HCT116 (cell line): ENCODE data around the gene SSUH2. TPM values are rescaled to one million over a fixed set of nuclear protein-coding genes. Genes with fewer than 3 reads are reported as not detected.

Source experiments
- ATAC-seq: fragments of 200-7000 bp; cut with Tn5 transposase; 2 replicates; pipeline ENCODE4 v1.9.1; 2020; ENCODE audit warnings: mild to moderate bottlenecking, moderate library complexity
- BruUV-seq: library from RNA; stranded (reverse); fragments of 400-500 nt; replicated peaks from 2 replicates; lab custom pipeline; 2021; lab: Mats Ljungman, UMichigan
- CTCF ChIA-PET: fragments of 300-600 bp; sonication (Branson Sonifier 250); formaldehyde crosslinking; loops from one replicate; lab custom pipeline; 2021; ENCODE audit warnings: antibody characterized with exemption; lab: Charles Lee
- POLR2A ChIA-PET: fragments of 300-600, 350-600 bp; sonication (Branson Sonifier 250); formaldehyde crosslinking; loops from one replicate; lab custom pipeline; 2021; ENCODE audit warnings: antibody characterized with exemption; lab: Charles Lee
- RAD21 ChIA-PET, 2 experiments: fragments of 300-600 bp; sonication (Branson Sonifier 250); formaldehyde crosslinking; loops; one replicate each; lab custom pipeline; 2023; ENCODE audit warnings: low total read pairs in 2 of 2; ENCODE audit not compliant: uncharacterized antibody in 2 of 2, unreplicated experiment in 2 of 2, low non-redundant PET in 1 of 2; lab: Charles Lee
- DNase-seq: peaks from one replicate; pipeline ENCODE4 v3.0.0-alpha.2; 2010; ENCODE audit warnings: low read depth, low spot score
- H2AFZ ChIP-seq: fragments of 200-600 bp; shearing (Covaris generic), sonication (generic); 2 replicates; pipeline ENCODE4 v1.6.1; 2017; ENCODE audit warnings: low read depth, mixed run types, mixed read lengths, antibody characterized with exemption, low read length; ENCODE audit not compliant: poor library complexity, severe bottlenecking
- H3K27ac ChIP-seq: 2 replicates; pipeline ENCODE4 v1.5.1; 2012; ENCODE audit warnings: low read depth, low read length
- H3K27me3 ChIP-seq: fragments of 200-600 bp; sonication (generic); 2 replicates; pipeline ENCODE4 v1.6.1; 2016; ENCODE audit warnings: mixed run types, low read length, mixed read lengths; ENCODE audit not compliant: insufficient read depth
- H3K36me3 ChIP-seq, 2 experiments: fragments of 200-500 bp in 1 of 2; fragments of 200-600 bp in 1 of 2; sonication (Bioruptor generic) in 1 of 2; sonication (generic) in 1 of 2; 2 replicates each; pipeline versions ENCODE4 v1.5.1 to v1.6.1; 2014 to 2016; ENCODE audit warnings: low read length in 2 of 2, inconsistent platforms in 1 of 2, mixed read lengths in 1 of 2, mixed run types in 1 of 2; ENCODE audit not compliant: insufficient read depth in 2 of 2, control insufficient read depth in 1 of 2
- H3K4me1 ChIP-seq, 2 experiments: fragments of 200-600 bp in 1 of 2; sonication (generic) in 1 of 2; 2 replicates each; pipeline versions ENCODE4 v1.5.1 to v1.6.1; 2012 to 2017; ENCODE audit warnings: low read length in 2 of 2, inconsistent platforms in 1 of 2, mild to moderate bottlenecking in 1 of 2, mixed read lengths in 1 of 2, mixed run types in 1 of 2, moderate library complexity in 1 of 2; ENCODE audit not compliant: insufficient read depth in 2 of 2, control insufficient read depth in 1 of 2
- H3K4me2 ChIP-seq: fragments of 200-600 bp; sonication (generic); 2 replicates; pipeline ENCODE4 v1.6.1; 2017; ENCODE audit warnings: mixed run types, low read length, mixed read lengths
- H3K4me3 ChIP-seq, 2 experiments: fragments of 200-600 bp in 1 of 2; sonication (generic) in 1 of 2; replicated peaks in 1 of 2; 2 replicates each; pipeline ENCODE4 v1.5.1; 2011 to 2016; ENCODE audit warnings: low read length in 2 of 2, control low read depth in 1 of 2, low read depth in 1 of 2, mild to moderate bottlenecking in 1 of 2, mixed read lengths in 1 of 2, mixed run types in 1 of 2
- H3K79me2 ChIP-seq: fragments of 200-600 bp; sonication (generic); 2 replicates; pipeline ENCODE4 v1.6.1; 2017; ENCODE audit warnings: mild to moderate bottlenecking, mixed run types, low read length, moderate library complexity, mixed read lengths; ENCODE audit not compliant: insufficient read depth
- H3K9ac ChIP-seq: fragments of 200-600 bp; sonication (generic); 2 replicates; pipeline ENCODE4 v1.6.1; 2016; ENCODE audit warnings: low read length, mixed read lengths
- H3K9me2 ChIP-seq: fragments of 200-600 bp; sonication (generic), shearing (Covaris generic); 2 replicates; pipeline ENCODE4 v1.6.1; 2017; ENCODE audit warnings: mixed run types, mild to moderate bottlenecking, moderate library complexity; ENCODE audit not compliant: insufficient read depth
- H3K9me3 ChIP-seq, 2 experiments: fragments of 200-500 bp in 1 of 2; fragments of 200-600 bp in 1 of 2; sonication (Bioruptor generic) in 1 of 2; sonication (generic) in 1 of 2; 2 replicates each; pipeline ENCODE4 v1.6.1; 2014 to 2017; ENCODE audit warnings: low read length in 2 of 2, mixed read lengths in 2 of 2, inconsistent platforms in 1 of 2, low read depth in 1 of 2, mild to moderate bottlenecking in 1 of 2, mixed run types in 1 of 2, moderate library complexity in 1 of 2; ENCODE audit not compliant: control insufficient read depth in 1 of 2, insufficient read depth in 1 of 2
- H4K20me1 ChIP-seq: fragments of 200-600 bp; sonication (generic), shearing (Covaris generic); 2 replicates; pipeline ENCODE4 v1.6.1; 2017; ENCODE audit warnings: mixed run types, mild to moderate bottlenecking, moderate library complexity; ENCODE audit not compliant: insufficient read depth
- CBX3 ChIP-seq: IDR thresholded peaks from 2 replicates; pipeline ENCODE4 v1.6.1; 2012; ENCODE audit warnings: low read depth
- CEBPB ChIP-seq: IDR thresholded peaks from 2 replicates; pipeline ENCODE4 v1.6.1; 2012; ENCODE audit warnings: low read depth
- EGR1 ChIP-seq: IDR thresholded peaks from 2 replicates; pipeline ENCODE4 v1.6.1; 2012; ENCODE audit warnings: low read depth
- ELF1 ChIP-seq: IDR thresholded peaks from 2 replicates; pipeline ENCODE4 v1.6.1; 2012; ENCODE audit warnings: low read depth, borderline replicate concordance
- EZH2 ChIP-seq: fragments of 200-600 bp; sonication (generic); IDR thresholded peaks from 2 replicates; pipeline ENCODE4 v1.6.1; 2017; ENCODE audit warnings: antibody characterized with exemption, mixed run types
- EZH2phosphoT487 ChIP-seq: fragments of 200-600 bp; IDR thresholded peaks from 2 replicates; pipeline ENCODE4 v1.6.1; 2018; ENCODE audit warnings: antibody characterized with exemption, borderline replicate concordance
- FOSL1 ChIP-seq: IDR thresholded peaks from 2 replicates; pipeline ENCODE4 v1.6.1; 2012; ENCODE audit warnings: low read depth
- JUND ChIP-seq: IDR thresholded peaks from 2 replicates; pipeline ENCODE4 v1.6.1; 2012
- MAX ChIP-seq: IDR thresholded peaks from 2 replicates; pipeline ENCODE4 v1.6.1; 2012
- POLR2AphosphoS5 ChIP-seq: IDR thresholded peaks from 2 replicates; pipeline ENCODE4 v1.6.1; 2011; ENCODE audit warnings: mild to moderate bottlenecking, low read depth, low read length, moderate library complexity
- intact Hi-C: fragments of 100-400 bp; cut with micrococcal nuclease; formaldehyde crosslinking; loops from 2 replicates; pipeline ENCODE4 v1.10.0; 2022
- total RNA-seq: library from RNA; stranded (reverse); gene quantifications from one replicate; pipeline ENCODE4 v1.2.1, GENCODE V29; 2021; ENCODE audit not compliant: unreplicated experiment
- TF ChIP-seq, protein P1 (sequence below): IDR thresholded peaks from 2 replicates; pipeline ENCODE4 v1.6.1; 2012; ENCODE audit warnings: low read depth

Gene SSUH2
- total RNA-seq, 1 experiment from 2014 or later: 0.76 TPM

DNA sequence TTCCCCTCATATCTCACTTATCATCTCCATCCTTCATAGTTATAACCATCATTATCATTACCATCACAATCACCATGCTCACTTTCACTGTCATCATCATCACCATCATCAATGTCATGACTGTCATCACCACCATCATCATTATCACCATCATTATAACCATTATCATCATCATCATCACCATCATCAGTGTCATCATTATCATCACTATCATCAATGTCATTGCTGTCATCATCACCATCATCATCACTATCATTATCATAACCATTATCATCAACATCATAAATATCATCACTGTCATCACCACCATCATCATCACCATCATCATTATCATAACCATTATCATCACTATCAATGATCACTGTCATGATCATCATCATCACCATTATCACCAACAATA is 44.1 kb downstream of the SSUH2 start:
- intact Hi-C loops: no loop called here
- no peaks in the 10 kb centered on the region for H3K4me1 ChIP-seq
- RAD21 ChIA-PET: no interaction called here
- no peak for ATAC-seq
- no peak for TF ChIP-seq MAX
- no peak for TF ChIP-seq ELF1
- TF ChIP-seq EZH2phosphoT487: no peak
- no peak for TF ChIP-seq CBX3
- TF ChIP-seq EGR1: no peak
- TF ChIP-seq, protein P1, sequence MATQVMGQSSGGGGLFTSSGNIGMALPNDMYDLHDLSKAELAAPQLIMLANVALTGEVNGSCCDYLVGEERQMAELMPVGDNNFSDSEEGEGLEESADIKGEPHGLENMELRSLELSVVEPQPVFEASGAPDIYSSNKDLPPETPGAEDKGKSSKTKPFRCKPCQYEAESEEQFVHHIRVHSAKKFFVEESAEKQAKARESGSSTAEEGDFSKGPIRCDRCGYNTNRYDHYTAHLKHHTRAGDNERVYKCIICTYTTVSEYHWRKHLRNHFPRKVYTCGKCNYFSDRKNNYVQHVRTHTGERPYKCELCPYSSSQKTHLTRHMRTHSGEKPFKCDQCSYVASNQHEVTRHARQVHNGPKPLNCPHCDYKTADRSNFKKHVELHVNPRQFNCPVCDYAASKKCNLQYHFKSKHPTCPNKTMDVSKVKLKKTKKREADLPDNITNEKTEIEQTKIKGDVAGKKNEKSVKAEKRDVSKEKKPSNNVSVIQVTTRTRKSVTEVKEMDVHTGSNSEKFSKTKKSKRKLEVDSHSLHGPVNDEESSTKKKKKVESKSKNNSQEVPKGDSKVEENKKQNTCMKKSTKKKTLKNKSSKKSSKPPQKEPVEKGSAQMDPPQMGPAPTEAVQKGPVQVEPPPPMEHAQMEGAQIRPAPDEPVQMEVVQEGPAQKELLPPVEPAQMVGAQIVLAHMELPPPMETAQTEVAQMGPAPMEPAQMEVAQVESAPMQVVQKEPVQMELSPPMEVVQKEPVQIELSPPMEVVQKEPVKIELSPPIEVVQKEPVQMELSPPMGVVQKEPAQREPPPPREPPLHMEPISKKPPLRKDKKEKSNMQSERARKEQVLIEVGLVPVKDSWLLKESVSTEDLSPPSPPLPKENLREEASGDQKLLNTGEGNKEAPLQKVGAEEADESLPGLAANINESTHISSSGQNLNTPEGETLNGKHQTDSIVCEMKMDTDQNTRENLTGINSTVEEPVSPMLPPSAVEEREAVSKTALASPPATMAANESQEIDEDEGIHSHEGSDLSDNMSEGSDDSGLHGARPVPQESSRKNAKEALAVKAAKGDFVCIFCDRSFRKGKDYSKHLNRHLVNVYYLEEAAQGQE: no peak
- no peak for TF ChIP-seq CEBPB
- no peak for TF ChIP-seq FOSL1
- no peak for TF ChIP-seq EZH2
- TF ChIP-seq JUND: no peak
- no peak for TF ChIP-seq POLR2AphosphoS5
- TF ChIP-seq, all 23 proteins: peak for 0
- no peak for DNase-seq
- ChIA-PET CTCF (no interaction called here), POLR2A (no interaction called here)
- Histone ChIP-seq H2AFZ (no peak overlapping the region), H3K79me2 (no peaks in the 10 kb centered on the region), H3K36me3 (no peaks in the 10 kb centered on the region), H3K27me3 (no peaks in the 10 kb centered on the region), H3K9me2 (no peaks in the 10 kb centered on the region), H3K27ac (no peak overlapping the region), H3K9me3 (no peaks in the 10 kb centered on the region), H4K20me1 (no peaks in the 10 kb centered on the region), H3K4me2 (no peak overlapping the region), H3K4me3 (no peak overlapping the region), H3K9ac (no peak overlapping the region)
- BruUV-seq: no TSS peak
